HepG2 (cell line): ENCODE measurements around the gene CALML5. TPM values are rescaled to one million over a fixed set of nuclear protein-coding genes. Genes with fewer than 3 reads are reported as not detected.
A peak's percentile ranks its signal among the peaks of the same experiment; 100 is the strongest.

Experiments used
- ATAC-seq: fragments of 200-7000 bp; cut with Tn5 transposase; 3 replicates; pipeline ENCODE4 v1.9.1; 2020; ENCODE audit warnings: mild to moderate bottlenecking, moderate library complexity
- BruUV-seq: library from RNA; stranded (reverse); fragments of 400-500 nt; replicated peaks from 2 replicates; lab custom pipeline; 2021; lab: Mats Ljungman, UMichigan
- CTCF ChIA-PET: fragments of 300-600 bp; formaldehyde crosslinking; extraction: SDS; loops from one replicate; lab custom pipeline; 2021; ENCODE audit warnings: low total read pairs, inconsistent platforms, low intra/inter-chr PET ratio; lab: Yijun Ruan, JAX
- POLR2A ChIA-PET: fragments of 350-600 bp; sonication (Branson Sonifier 250); formaldehyde crosslinking; loops from one replicate; lab custom pipeline; 2020; ENCODE audit warnings: antibody characterized with exemption, inconsistent platforms; lab: Yijun Ruan, JAX
- DNase-seq: peaks from one replicate; pipeline ENCODE4 v3.0.0-alpha.2; 2015; ENCODE audit warnings: low spot score
- FAIRE-seq: peaks from 3 replicates; lab custom pipeline; 2011; peaks lifted over from hg19 to GRCh38; lab: Jason Lieb, UNC
- H2AFZ ChIP-seq: one replicate; pipeline ENCODE4 v1.6.1; 2011; ENCODE audit warnings: low read length, inconsistent platforms
- H3K27ac ChIP-seq: fragments of 300-600 bp; 3 replicates; pipeline ENCODE4 v1.8.0; 2011; ENCODE audit warnings: mixed run types, mild to moderate bottlenecking, mixed read lengths, low read length, inconsistent platforms; ENCODE audit not compliant: insufficient read depth; ENCODE audit errors: extremely low read length
- H3K27me3 ChIP-seq, 2 experiments: fragments of 200-600 bp in 1 of 2; 2 replicates in 1 of 2; 3 replicates in 1 of 2; pipeline versions ENCODE4 v1.6.0 to v1.8.0; 2011; ENCODE audit warnings: low read length in 2 of 2, mild to moderate bottlenecking in 2 of 2, moderate library complexity in 2 of 2, inconsistent platforms in 1 of 2; ENCODE audit not compliant: insufficient read depth in 2 of 2, control insufficient read depth in 1 of 2
- H3K36me3 ChIP-seq, 2 experiments: fragments of 200-600 bp in 1 of 2; replicated peaks in 1 of 2; 2 replicates in 1 of 2; 3 replicates in 1 of 2; pipeline versions ENCODE4 v1.5.1 to v1.8.0; 2011; ENCODE audit warnings: low read length in 2 of 2, inconsistent platforms in 1 of 2; ENCODE audit not compliant: insufficient read depth in 2 of 2, control insufficient read depth in 1 of 2
- H3K4me1 ChIP-seq: 2 replicates; pipeline ENCODE4 v1.5.1; 2012; ENCODE audit warnings: low read length, inconsistent platforms; ENCODE audit not compliant: insufficient read depth
- H3K4me2 ChIP-seq: 2 replicates; pipeline ENCODE4 v1.6.0; 2011; ENCODE audit warnings: low read depth, low read length, inconsistent platforms
- H3K4me3 ChIP-seq, 3 experiments: fragments of 200-600 bp in 1 of 3; sonication (generic), shearing (Covaris generic) in 1 of 3; replicated peaks in 1 of 3; 2 replicates each; pipeline ENCODE4 v1.5.1; 2011 to 2016; ENCODE audit warnings: low read length in 3 of 3, inconsistent platforms in 2 of 3, low read depth in 2 of 3, mild to moderate bottlenecking in 2 of 3, control low read depth in 1 of 3, mixed read lengths in 1 of 3; ENCODE audit not compliant: insufficient read depth in 1 of 3
- H3K79me2 ChIP-seq: one replicate; pipeline ENCODE4 v1.6.1; 2011; ENCODE audit warnings: low read length, inconsistent platforms; ENCODE audit not compliant: insufficient read depth
- H3K9ac ChIP-seq: 2 replicates; pipeline ENCODE4 v1.6.0; 2011; ENCODE audit warnings: mild to moderate bottlenecking, low read depth, low read length, inconsistent platforms; ENCODE audit not compliant: insufficient read depth
- H3K9me3 ChIP-seq: 2 replicates; pipeline ENCODE4 v1.5.1; 2012; ENCODE audit warnings: mild to moderate bottlenecking, low read length
- H4K20me1 ChIP-seq: 2 replicates; pipeline ENCODE4 v1.6.0; 2011; ENCODE audit warnings: inconsistent platforms, mild to moderate bottlenecking, low read length, moderate library complexity; ENCODE audit not compliant: insufficient read depth
- ASH2L ChIP-seq: fragments of 300-600, 200-600 bp; sonication (generic); IDR thresholded peaks from 2 replicates; pipeline ENCODE4 v1.7.0; 2017; ENCODE audit warnings: low read depth, mild to moderate bottlenecking, moderate library complexity, mixed read lengths, low read length; ENCODE audit not compliant: insufficient read length
- BRCA1 ChIP-seq: sonication (generic); formaldehyde crosslinking; IDR thresholded peaks from 2 replicates; pipeline ENCODE4 v1.4.0; 2020; ENCODE audit warnings: missing genetic modification reagents
- CEBPG ChIP-seq: IDR thresholded peaks from 2 replicates; pipeline ENCODE4 v1.6.1; 2016
- MAX ChIP-seq: IDR thresholded peaks from 2 replicates; pipeline ENCODE4 v1.6.1; 2012; ENCODE audit warnings: inconsistent platforms
- SMAD1 ChIP-seq: sonication (generic); formaldehyde crosslinking; IDR thresholded peaks from 2 replicates; pipeline ENCODE4 v1.4.0; 2020; ENCODE audit warnings: missing genetic modification reagents, low read depth, mild to moderate bottlenecking, borderline replicate concordance
- ZSCAN22 ChIP-seq: sonication (generic); formaldehyde crosslinking; IDR thresholded peaks from 2 replicates; pipeline ENCODE4 v1.4.0; 2020; ENCODE audit warnings: mild to moderate bottlenecking, missing genetic modification reagents
- WGBS: methylation state at CpG from one replicate; pipeline ENCODE4 v1.1.6; 2017; ENCODE audit warnings: low lambda C conversion rate; 5-methylcytosine and 5-hydroxymethylcytosine counted together
- in situ Hi-C: cut with HindIII; loops from 2 replicates; pipeline ENCODE4 v1.10.0; 2017; ENCODE audit warnings: low pct_unique_long_range_greater_than_20kb; ENCODE audit not compliant: extremely low pct_ligation_motif_present
- intact Hi-C: fragments of 100-400 bp; cut with micrococcal nuclease; formaldehyde crosslinking; loops from one replicate; pipeline ENCODE4 v1.10.0; 2022; ENCODE audit not compliant: unreplicated experiment
- polyA plus RNA-seq, 8 experiments: library from polyadenylated mRNA; depleted of rRNA in 3 of 8; stranded (reverse) in 7 of 8; unstranded in 1 of 8; fragments of >200 nt; fragmentation: Illumina TruSeq in 4 of 8; extraction: Trizol in 4 of 8; gene quantifications; 2 replicates each; pipeline versions ENCODE4 v1.2.1 to v1.2.3, GENCODE V29; 2011 to 2016; ENCODE audit warnings: low read depth in 4 of 8, missing spikeins in 1 of 8, mixed read lengths in 1 of 8; ENCODE audit not compliant: insufficient read depth in 1 of 8
- total RNA-seq, 5 experiments: library from RNA; depleted of rRNA; stranded (reverse); fragments of >200 nt; fragmentation: Illumina TruSeq; extraction: Trizol; gene quantifications; 2 replicates each; pipeline ENCODE4 v1.2.3, GENCODE V29; 2016; ENCODE audit warnings: low read depth in 1 of 5

The CALML5 gene
- total and polyA plus RNA-seq, 2 of the 13 experiments (the other 11 are each of a cell fraction or from before 2014, with no cell fraction given): not detected

GRCh38 chr10:5488272-5489161, 10.9 kb downstream of the CALML5 start (continued):
- no peak for TF ChIP-seq ASH2L
- 0 out of 2 replicates have a peak, but pooled peaks have one; percentile 7 for TF ChIP-seq MAX
- TF ChIP-seq CEBPG: 0 out of 2 replicates have a peak, but pooled peaks have one; percentile 15
- TF ChIP-seq BRCA1: no peak

- ChIA-PET CTCF (no interaction called here), POLR2A (interaction anchor here (0.8 kb wide), 1 partner anchor 62 kb away, joined by 3 read pairs; no protein-coding TSS in a partner anchor)
- FAIRE-seq (no peak), ATAC-seq (peak; percentile 29), DNase-seq (no peak)
- in situ Hi-C loops: no loop called here
- 23% methylated on average over 6 of the region's 9 CpGs for WGBS
- Histone ChIP-seq H3K36me3 (no peaks in the 10 kb centered on the region), H3K4me2 (peak overlapping the region; percentile 40), H3K27ac (no peak overlapping the region), H2AFZ (no peak overlapping the region), H3K9me3 (peaks cover 2% of the 10 kb centered on the region; the same call in 1 of the 2 replicates), H3K4me3 (no peak overlapping the region), H3K27me3 (peaks cover 2 to 36% of the 10 kb centered on the region in 2 experiments; a peak in 3 of 5 replicates), H3K4me1 (peaks cover 53% of the 10 kb centered on the region), H3K9ac (no peak overlapping the region), H3K79me2 (no peaks in the 10 kb centered on the region), H4K20me1 (no peaks in the 10 kb centered on the region)
- intact Hi-C loops: no loop called here
- TF ChIP-seq ZSCAN22 (CRISPR knock-in tag): peak; percentile 53; the same call in 1 of the 2 replicates
- no peak for TF ChIP-seq SMAD1
- BruUV-seq: no TSS peak
These were observed 12.5 kb downstream of the CALML5 start for GRCh38 chr10:5486853-5487235.
